Osteoblast (primary cell): Measurements from ENCODE around the gene CROCC2. TPM values are rescaled to one million over a fixed set of nuclear protein-coding genes. Genes with fewer than 3 reads are reported as not detected.

Source experiments
- DNase-seq: peaks from one replicate; pipeline ENCODE4 v3.0.0; 2011; ENCODE audit warnings: low spot score, mixed read lengths; ENCODE audit not compliant: insufficient read length; ENCODE audit errors: missing footprints
- H2AFZ ChIP-seq: 2 replicates; pipeline ENCODE4 v1.6.0; 2011; ENCODE audit warnings: mild to moderate bottlenecking, low read length
- H3K27ac ChIP-seq: 2 replicates; pipeline ENCODE4 v1.5.1; 2011; ENCODE audit warnings: mild to moderate bottlenecking, low read depth, low read length, moderate library complexity
- H3K27me3 ChIP-seq: 2 replicates; pipeline ENCODE4 v1.6.0; 2012; ENCODE audit warnings: mild to moderate bottlenecking, control low read depth, inconsistent platforms, low read length, moderate library complexity; ENCODE audit not compliant: insufficient read depth
- H3K36me3 ChIP-seq: 2 replicates; pipeline ENCODE4 v1.5.1; 2011; ENCODE audit warnings: mild to moderate bottlenecking, low read length, control low read depth, moderate library complexity; ENCODE audit not compliant: insufficient read depth
- H3K4me1 ChIP-seq: 2 replicates; pipeline ENCODE4 v1.5.1; 2011; ENCODE audit warnings: mild to moderate bottlenecking, low read length, control low read depth, moderate library complexity; ENCODE audit not compliant: insufficient read depth
- H3K4me2 ChIP-seq: 2 replicates; pipeline ENCODE4 v1.6.0; 2011; ENCODE audit warnings: mild to moderate bottlenecking, low read length; ENCODE audit not compliant: insufficient read depth
- H3K4me3 ChIP-seq: fragments of 200-600 bp; sonication (generic); 3 replicates; pipeline ENCODE4 v1.5.1; 2012; ENCODE audit warnings: mild to moderate bottlenecking, low read length, inconsistent platforms; ENCODE audit not compliant: insufficient read depth
- H3K79me2 ChIP-seq: 2 replicates; pipeline ENCODE4 v1.6.0; 2012; ENCODE audit warnings: mild to moderate bottlenecking, low read length, control low read depth, inconsistent platforms; ENCODE audit not compliant: insufficient read depth
- H3K9me3 ChIP-seq: 2 replicates; pipeline ENCODE4 v1.5.1; 2011; ENCODE audit warnings: low read depth, low read length, control low read depth
- H4K20me1 ChIP-seq: 2 replicates; pipeline ENCODE4 v1.6.0; 2012; ENCODE audit warnings: mild to moderate bottlenecking, low read length, control low read depth; ENCODE audit not compliant: insufficient read depth
- CTCF ChIP-seq: IDR thresholded peaks from 2 replicates; pipeline ENCODE4 v1.5.1; 2011; ENCODE audit warnings: mild to moderate bottlenecking, low read depth, low read length, moderate library complexity; ENCODE audit errors: extremely low read depth
- total RNA-seq: library from RNA; depleted of rRNA; stranded (reverse); fragments of >200 nt; gene quantifications from 2 replicates; pipeline ENCODE4 v1.2.3, GENCODE V29; 2012

Gene CROCC2
- total RNA-seq, 1 donor = under 0.01 TPM

- H3K4me2 ChIP-seq = no peak overlapping the region
- no peaks in the 10 kb centered on the region for H3K4me1 ChIP-seq
- no peaks in the 10 kb centered on the region for H3K27me3 ChIP-seq
- no peaks in the 10 kb centered on the region for H3K9me3 ChIP-seq
- H2AFZ ChIP-seq = no peak overlapping the region
- no peak overlapping the region for H3K4me3 ChIP-seq
- TF ChIP-seq CTCF = no peak
- H3K79me2 ChIP-seq = peaks cover 4% of the 10 kb centered on the region
- H4K20me1 ChIP-seq = peaks cover 25% of the 10 kb centered on the region
- no peak overlapping the region for H3K27ac ChIP-seq
- DNase-seq = no peak
- peaks cover 2% of the 10 kb centered on the region for H3K36me3 ChIP-seq
Measured at GRCh38 chr2:241020201-241020600, 114.1 kb downstream of the CROCC2 start.

- Histone ChIP-seq H3K79me2 (peaks cover under 1% of the 10 kb centered on the region), H3K9me3 (no peaks in the 10 kb centered on the region), H3K4me1 (no peaks in the 10 kb centered on the region), H3K4me3 (no peak overlapping the region), H3K27ac (no peak overlapping the region), H2AFZ (no peak overlapping the region), H3K27me3 (no peaks in the 10 kb centered on the region), H3K36me3 (peaks cover 2% of the 10 kb centered on the region), H4K20me1 (peaks cover 21% of the 10 kb centered on the region), H3K4me2 (no peak overlapping the region)
- TF ChIP-seq CTCF = no peak
- DNase-seq = no peak
Measured at GRCh38 chr2:241020629-241021190, 114.6 kb downstream of the CROCC2 start.

GRCh38 chr2:241025639-241026038 lies 119.5 kb downstream of the CROCC2 start:
- H3K4me1 ChIP-seq = no peaks in the 10 kb centered on the region
- no peak overlapping the region for H3K27ac ChIP-seq
- no peak for TF ChIP-seq CTCF
- H2AFZ ChIP-seq = no peak overlapping the region
- peaks cover 3% of the 10 kb centered on the region for H3K79me2 ChIP-seq
- H3K27me3 ChIP-seq = no peaks in the 10 kb centered on the region
- H3K9me3 ChIP-seq = no peaks in the 10 kb centered on the region
- no peak overlapping the region for H3K4me3 ChIP-seq
- no peak overlapping the region for H3K4me2 ChIP-seq
- DNase-seq = no peak
- H3K36me3 ChIP-seq = peaks cover under 1% of the 10 kb centered on the region
- H4K20me1 ChIP-seq = peaks cover 13% of the 10 kb centered on the region

GRCh38 chr2:241029599-241030332 lies 123.6 kb downstream of the CROCC2 start:
- Histone ChIP-seq H4K20me1 (peaks cover 29% of the 10 kb centered on the region), H3K27ac (no peak overlapping the region), H3K36me3 (peaks cover 8% of the 10 kb centered on the region), H3K79me2 (peaks cover 3% of the 10 kb centered on the region), H3K9me3 (no peaks in the 10 kb centered on the region), H3K4me1 (no peaks in the 10 kb centered on the region), H2AFZ (no peak overlapping the region), H3K27me3 (no peaks in the 10 kb centered on the region), H3K4me3 (no peak overlapping the region), H3K4me2 (no peak overlapping the region)
- DNase-seq = no peak
- TF ChIP-seq CTCF = no peak
